SK-N-SH (cell line): ENCODE data around the gene MRPS12. TPM values are rescaled to one million over a fixed set of nuclear protein-coding genes. Genes with fewer than 3 reads are reported as not detected.
"Not testable (repeated sequence)": the region's sequence is repeated elsewhere in the genome, so short reads cannot be mapped to it uniquely, and the experiment has no call there.

ENCODE experiments used
- CTCF ChIA-PET: fragments of 300-600, 350-600 bp; formaldehyde crosslinking; extraction: SDS; loops from one replicate; lab custom pipeline; 2021; lab: Yijun Ruan, JAX
- POLR2A ChIA-PET: fragments of 350-600 bp; sonication (Branson Sonifier 250); formaldehyde crosslinking; extraction: SDS; loops from one replicate; lab custom pipeline; 2020; ENCODE audit warnings: antibody characterized with exemption, inconsistent platforms; lab: Yijun Ruan, JAX
- DNase-seq: peaks from one replicate; pipeline ENCODE4 v3.0.0; 2012
- H2AFZ ChIP-seq: fragments of 200-600 bp; sonication (generic); 2 replicates; pipeline ENCODE4 v1.8.1; 2016; ENCODE audit warnings: antibody characterized with exemption, mild to moderate bottlenecking, low read depth
- H3F3A ChIP-seq: fragments of 200-600 bp; sonication (generic); replicated peaks from 2 replicates; pipeline ENCODE3; 2016; ENCODE audit warnings: antibody characterized with exemption, mild to moderate bottlenecking; ENCODE audit not compliant: insufficient read depth
- H3K27ac ChIP-seq, 2 experiments: fragments of 200-500 bp in 1 of 2; fragments of 200-600 bp in 1 of 2; sonication (Bioruptor generic) in 1 of 2; sonication (generic), shearing (Covaris generic) in 1 of 2; 2 replicates each; pipeline versions ENCODE4 v1.5.1 to v1.6.1; 2014 to 2016; ENCODE audit warnings: low read depth in 2 of 2, inconsistent platforms in 1 of 2, low read length in 1 of 2, mild to moderate bottlenecking in 1 of 2, mixed read lengths in 1 of 2
- H3K27me3 ChIP-seq: fragments of 200-600 bp; sonication (generic), shearing (Covaris generic); 2 replicates; pipeline ENCODE4 v1.6.1; 2016; ENCODE audit warnings: mixed run types; ENCODE audit not compliant: insufficient read depth
- H3K36me3 ChIP-seq, 2 experiments: fragments of 200-500 bp in 1 of 2; fragments of 200-600 bp in 1 of 2; sonication (Bioruptor generic) in 1 of 2; sonication (generic) in 1 of 2; replicated peaks in 1 of 2; 2 replicates each; pipeline versions ENCODE3 to v1.5.1; 2014 to 2016; ENCODE audit warnings: low read length in 1 of 2, mild to moderate bottlenecking in 1 of 2; ENCODE audit not compliant: insufficient read depth in 2 of 2, control insufficient read depth in 1 of 2
- H3K4me1 ChIP-seq, 2 experiments: fragments of 200-500 bp in 1 of 2; fragments of 200-600 bp in 1 of 2; sonication (Bioruptor generic) in 1 of 2; sonication (generic), shearing (Covaris generic) in 1 of 2; 2 replicates each; pipeline versions ENCODE4 v1.5.1 to v1.6.1; 2014 to 2016; ENCODE audit warnings: low read depth in 1 of 2, low read length in 1 of 2, mixed run types in 1 of 2; ENCODE audit not compliant: insufficient read depth in 2 of 2, control insufficient read depth in 1 of 2
- H3K4me2 ChIP-seq: fragments of 200-600 bp; sonication (generic), shearing (Covaris generic); 2 replicates; pipeline ENCODE4 v1.6.1; 2017; ENCODE audit warnings: mixed run types
- H3K4me3 ChIP-seq, 2 experiments: fragments of 200-500 bp in 1 of 2; fragments of 200-600 bp in 1 of 2; sonication (Bioruptor generic) in 1 of 2; sonication (generic), shearing (Covaris generic) in 1 of 2; 2 replicates each; pipeline versions ENCODE4 v1.5.1 to v1.8.1; 2014 to 2016; ENCODE audit warnings: low read depth in 2 of 2, inconsistent platforms in 1 of 2, low read length in 1 of 2, mild to moderate bottlenecking in 1 of 2, mixed read lengths in 1 of 2, moderate library complexity in 1 of 2
- H3K79me2 ChIP-seq: fragments of 200-600 bp; sonication (generic); 2 replicates; pipeline ENCODE4 v1.8.1; 2017; ENCODE audit warnings: mild to moderate bottlenecking; ENCODE audit not compliant: insufficient read depth
- H3K9ac ChIP-seq: fragments of 200-600 bp; sonication (generic); 2 replicates; pipeline ENCODE4 v1.6.1; 2017; ENCODE audit warnings: mixed run types
- H3K9me2 ChIP-seq: fragments of 200-600 bp; sonication (generic); 2 replicates; pipeline ENCODE4 v1.6.1; 2017; ENCODE audit warnings: mixed run types
- H3K9me3 ChIP-seq: fragments of 200-600 bp; sonication (generic); 2 replicates; pipeline ENCODE4 v1.6.1; 2017; ENCODE audit warnings: mixed run types, mild to moderate bottlenecking, moderate library complexity
- H4K20me1 ChIP-seq: fragments of 200-600 bp; sonication (generic); 2 replicates; pipeline ENCODE4 v1.6.1; 2017; ENCODE audit warnings: mild to moderate bottlenecking, mixed run types; ENCODE audit not compliant: insufficient read depth
- EZH2phosphoT487 ChIP-seq: fragments of 200-600 bp; sonication (generic); IDR thresholded peaks from 2 replicates; pipeline ENCODE4 v1.6.1; 2017; ENCODE audit warnings: low read depth, mixed run types, mild to moderate bottlenecking, antibody characterized with exemption, moderate library complexity, borderline replicate concordance
- FOXM1 ChIP-seq: IDR thresholded peaks from 2 replicates; pipeline ENCODE4 v1.4.0; 2012; ENCODE audit warnings: low read depth, mild to moderate bottlenecking
- GATA2 ChIP-seq: sonication (generic); formaldehyde crosslinking; IDR thresholded peaks from 2 replicates; pipeline ENCODE4 v1.5.0; 2020; ENCODE audit warnings: mild to moderate bottlenecking, missing genetic modification reagents
- IRF3 ChIP-seq: fragments of 150-350 bp; IDR thresholded peaks from 2 replicates; pipeline ENCODE4 v1.6.1; 2016; ENCODE audit warnings: mild to moderate bottlenecking, low read depth, low read length
- POLR2AphosphoS5 ChIP-seq: IDR thresholded peaks from 2 replicates; pipeline ENCODE4 v1.6.1; 2012; ENCODE audit warnings: low read depth, low read length
- RAD21 ChIP-seq: IDR thresholded peaks from 2 replicates; pipeline ENCODE4 v1.6.1; 2012; ENCODE audit warnings: mild to moderate bottlenecking, low read length
- REST ChIP-seq: IDR thresholded peaks from 2 replicates; pipeline ENCODE4 v1.6.1; 2012; ENCODE audit warnings: mild to moderate bottlenecking, low read depth, low read length, moderate library complexity
- RFX5 ChIP-seq: IDR thresholded peaks from 2 replicates; pipeline ENCODE4 v1.6.1; 2012; ENCODE audit warnings: mild to moderate bottlenecking, improper control_type of control experiment, low read length
- SIN3A ChIP-seq: IDR thresholded peaks from 2 replicates; pipeline ENCODE4 v1.6.1; 2012; ENCODE audit warnings: low read depth, mild to moderate bottlenecking, low read length, moderate library complexity, borderline replicate concordance
- TCF12 ChIP-seq: IDR thresholded peaks from 2 replicates; pipeline ENCODE4 v1.4.0; 2012
- USF1 ChIP-seq: IDR thresholded peaks from 2 replicates; pipeline ENCODE4 v1.4.0; 2012; ENCODE audit warnings: low read depth, borderline replicate concordance
- USF2 ChIP-seq: fragments of 150-350 bp; IDR thresholded peaks from 2 replicates; pipeline ENCODE4 v1.6.1; 2017; ENCODE audit warnings: antibody characterized with exemption, low read length, low read depth, borderline replicate concordance
- WGBS: methylation state at CpG from one replicate; pipeline ENCODE4 v1.1.6; 2017; ENCODE audit warnings: low lambda C conversion rate; 5-methylcytosine and 5-hydroxymethylcytosine counted together
- polyA plus RNA-seq, 3 experiments: library from polyadenylated mRNA; depleted of rRNA; stranded (reverse); fragments of >200 nt; gene quantifications; 2 replicates each; pipeline ENCODE4 v1.2.3, GENCODE V29; 2012

Gene MRPS12
- polyA plus RNA-seq, 1 of the 3 experiments (the other 2 are of a cell fraction) = 59.6 TPM

- Histone ChIP-seq H3K79me2 (peaks cover 21% of the 10 kb centered on the region), H4K20me1 (no peaks in the 10 kb centered on the region; the same call in 1 of the 2 replicates), H3K4me1 (peaks cover 0 to 2% of the 10 kb centered on the region in 2 experiments; a peak in 1 of 4 replicates), H3K27ac (no peak overlapping the region), H3K4me2 (no peak overlapping the region), H3F3A (peaks cover 11% of the 10 kb centered on the region), H3K9me2 (no peaks in the 10 kb centered on the region), H3K9me3 (no peaks in the 10 kb centered on the region), H3K4me3 (no peak overlapping the region), H3K9ac (no peak overlapping the region), H3K36me3 (peaks cover 4 to 13% of the 10 kb centered on the region in 2 experiments), H3K27me3 (no peaks in the 10 kb centered on the region), H2AFZ (no peak overlapping the region)
- TF ChIP-seq USF1 (no peak), GATA2 (no peak), REST (no peak), IRF3 (no peak), USF2 (no peak), RFX5 (no peak), RAD21 (no peak), EZH2phosphoT487 (no peak), SIN3A (no peak), TCF12 (no peak), POLR2AphosphoS5 (no peak), FOXM1 (no peak)
- WGBS = 84% methylated on average over 2 of the region's 2 CpGs
- no peak for DNase-seq
- CTCF ChIA-PET = interaction anchor here (0.6 kb wide), 1 partner anchor 11 kb away, joined by 3 read pairs; the partner anchor contains the start of gene FBXO17
- POLR2A ChIA-PET = interaction anchor here (0.7 kb wide), 1 partner anchor 11 kb away, joined by 3 read pairs; no protein-coding TSS in a partner anchor
These were observed 34.0 kb downstream of the MRPS12 start for GRCh38 chr19:38964738-38965137.

GRCh38 chr19:38966149-38966548 is 35.4 kb downstream of the MRPS12 start:
- H2AFZ ChIP-seq, DNase-seq, H3K27me3 ChIP-seq, H3K4me1 ChIP-seq, H3K4me2 ChIP-seq, POLR2A ChIA-PET, H3K27ac ChIP-seq, H4K20me1 ChIP-seq, H3K4me3 ChIP-seq, H3K9me3 ChIP-seq, H3K9ac ChIP-seq, H3K9me2 ChIP-seq: not testable (repeated sequence)
- Histone ChIP-seq H3F3A (peaks cover 11% of the 10 kb centered on the region), H3K79me2 (peaks cover 25% of the 10 kb centered on the region), H3K36me3 (peaks cover 4 to 17% of the 10 kb centered on the region in 2 experiments)
- CTCF ChIA-PET = interaction anchor here (0.7 to 1.2 kb wide), 2 partner anchors 10 to 563 kb away, joined by 3 to 4 read pairs; partner anchors contain the start of gene FAM98C
- 91% methylated on average over 5 of the region's 5 CpGs for WGBS
